ENCODE measurements around the gene PTPRM.

PTPRM gene

DNA sequence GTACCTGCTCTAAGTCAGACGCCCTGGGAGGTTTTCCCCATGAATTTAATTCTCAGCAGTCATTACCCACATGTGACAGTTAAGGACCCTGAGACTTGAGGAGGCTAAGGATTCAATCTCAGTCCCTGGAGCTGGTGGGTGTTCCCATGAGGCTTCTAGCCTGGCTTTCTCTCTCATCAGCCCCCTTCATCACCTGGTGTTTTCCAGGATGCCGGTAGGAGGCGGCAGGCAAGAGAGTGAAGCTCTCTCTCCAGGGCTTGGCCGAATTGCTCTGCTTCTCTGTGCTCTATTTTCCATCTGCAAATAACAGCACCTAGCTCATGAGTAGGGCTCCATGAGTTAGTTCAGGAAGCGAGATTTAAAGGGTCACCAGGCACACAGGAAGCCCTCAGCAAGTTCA is 241.9 kb downstream of the PTPRM start:
- no peak for DNase-seq (ENCODE audit: low read depth in 2 of 2)
- TF ChIP-seq, protein P1, sequence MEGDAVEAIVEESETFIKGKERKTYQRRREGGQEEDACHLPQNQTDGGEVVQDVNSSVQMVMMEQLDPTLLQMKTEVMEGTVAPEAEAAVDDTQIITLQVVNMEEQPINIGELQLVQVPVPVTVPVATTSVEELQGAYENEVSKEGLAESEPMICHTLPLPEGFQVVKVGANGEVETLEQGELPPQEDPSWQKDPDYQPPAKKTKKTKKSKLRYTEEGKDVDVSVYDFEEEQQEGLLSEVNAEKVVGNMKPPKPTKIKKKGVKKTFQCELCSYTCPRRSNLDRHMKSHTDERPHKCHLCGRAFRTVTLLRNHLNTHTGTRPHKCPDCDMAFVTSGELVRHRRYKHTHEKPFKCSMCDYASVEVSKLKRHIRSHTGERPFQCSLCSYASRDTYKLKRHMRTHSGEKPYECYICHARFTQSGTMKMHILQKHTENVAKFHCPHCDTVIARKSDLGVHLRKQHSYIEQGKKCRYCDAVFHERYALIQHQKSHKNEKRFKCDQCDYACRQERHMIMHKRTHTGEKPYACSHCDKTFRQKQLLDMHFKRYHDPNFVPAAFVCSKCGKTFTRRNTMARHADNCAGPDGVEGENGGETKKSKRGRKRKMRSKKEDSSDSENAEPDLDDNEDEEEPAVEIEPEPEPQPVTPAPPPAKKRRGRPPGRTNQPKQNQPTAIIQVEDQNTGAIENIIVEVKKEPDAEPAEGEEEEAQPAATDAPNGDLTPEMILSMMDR (IDR thresholded peaks at IDR 0.05; ENCODE audit: low read depth, low read length) = no peak
- no peak overlapping the region for H3K4me3 ChIP-seq (replicated peaks in 1 of 2; ENCODE audit: low read depth in 2 of 2, low read length in 2 of 2)

DNA sequence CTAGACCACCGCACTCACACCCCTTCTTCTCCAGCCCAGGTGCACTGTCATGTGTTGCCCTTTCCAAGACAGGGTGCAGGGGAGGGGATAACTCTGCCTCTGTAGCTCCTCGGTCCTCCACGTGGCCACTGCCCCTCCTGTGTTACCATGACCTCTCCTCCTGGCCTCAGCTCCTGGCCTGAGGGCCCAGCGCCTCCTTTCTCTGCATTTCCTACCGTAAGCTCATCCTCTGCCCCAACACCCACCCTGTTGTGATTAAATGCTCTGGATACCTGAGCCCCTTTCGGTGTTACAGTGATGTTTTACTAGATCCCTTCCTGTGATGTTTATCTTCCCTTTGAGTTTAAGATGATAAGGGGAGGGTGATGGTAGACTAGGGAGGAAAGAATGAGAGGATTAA is 242.3 kb downstream of the PTPRM start:
- DNase-seq (ENCODE audit: low read depth in 2 of 2) = no peak
- no peak overlapping the region for H3K4me3 ChIP-seq (replicated peaks in 1 of 2; ENCODE audit: low read depth in 2 of 2, low read length in 2 of 2)
- TF ChIP-seq, protein P1 (IDR thresholded peaks at IDR 0.05; ENCODE audit: low read depth, low read length) = no peak

DNA sequence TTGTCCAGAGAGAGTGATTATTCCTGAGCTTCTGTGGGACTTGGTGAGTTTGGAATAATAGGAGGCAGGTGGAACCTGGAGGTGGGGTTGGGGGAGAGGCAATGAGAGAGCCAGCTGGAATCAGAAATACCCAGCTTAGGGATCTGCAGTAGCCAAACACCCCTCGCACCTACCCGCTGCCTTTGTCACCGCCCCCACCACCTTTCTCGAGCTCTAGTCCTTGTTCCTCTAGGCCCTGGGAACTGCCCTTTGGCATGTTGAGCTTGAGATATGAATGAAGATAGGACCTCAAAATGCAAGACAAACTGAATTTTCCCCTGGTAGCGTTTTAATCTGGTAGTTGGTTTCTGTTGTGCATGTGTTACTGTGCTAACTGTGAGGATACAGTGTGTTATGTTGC is 242.9 kb downstream of the PTPRM start:
- no peak for DNase-seq (ENCODE audit: low read depth in 2 of 2)
- H3K4me3 ChIP-seq (replicated peaks in 1 of 2; ENCODE audit: low read depth in 2 of 2, low read length in 2 of 2) = no peak overlapping the region
- TF ChIP-seq, protein P1 (IDR thresholded peaks at IDR 0.05; ENCODE audit: low read depth, low read length) = no peak

DNA sequence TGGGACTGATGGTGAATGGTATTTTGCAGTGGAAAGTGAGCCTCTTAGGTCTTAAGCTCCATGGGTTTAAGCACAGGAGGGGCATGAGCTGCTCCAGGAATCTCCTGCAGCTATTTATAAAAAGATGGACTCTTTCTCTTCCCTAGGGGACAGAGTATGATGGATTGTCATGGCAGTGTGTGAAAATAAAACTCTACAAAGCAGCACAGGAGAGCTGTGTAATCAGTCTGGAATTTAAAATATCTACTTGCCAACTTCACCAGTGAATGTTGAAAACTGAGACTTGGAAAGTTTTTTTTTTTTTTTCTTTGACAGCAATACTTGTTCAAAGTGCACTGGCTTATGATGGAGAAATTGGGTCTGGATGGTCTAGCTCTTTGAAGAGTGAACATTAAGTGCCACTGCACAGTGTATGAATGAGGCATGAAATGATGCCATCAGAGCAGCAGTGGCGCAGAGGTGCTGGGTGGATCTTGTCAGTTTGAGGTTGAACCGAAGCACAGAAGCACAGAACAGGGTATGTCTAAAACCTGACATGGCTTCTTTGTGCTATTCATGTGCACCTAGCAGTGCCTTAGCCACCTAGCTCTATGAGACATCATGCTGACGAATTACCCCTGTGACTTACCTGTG is 245.4 kb downstream of the PTPRM start:
- no peak overlapping the region for H3K4me3 ChIP-seq (replicated peaks in 1 of 2; ENCODE audit: low read depth in 2 of 2, low read length in 2 of 2)
- DNase-seq (ENCODE audit: low read depth in 2 of 2) = peak; percentile 85
- TF ChIP-seq, protein P1 (IDR thresholded peaks at IDR 0.05; ENCODE audit: low read depth, low read length) = no peak

DNA sequence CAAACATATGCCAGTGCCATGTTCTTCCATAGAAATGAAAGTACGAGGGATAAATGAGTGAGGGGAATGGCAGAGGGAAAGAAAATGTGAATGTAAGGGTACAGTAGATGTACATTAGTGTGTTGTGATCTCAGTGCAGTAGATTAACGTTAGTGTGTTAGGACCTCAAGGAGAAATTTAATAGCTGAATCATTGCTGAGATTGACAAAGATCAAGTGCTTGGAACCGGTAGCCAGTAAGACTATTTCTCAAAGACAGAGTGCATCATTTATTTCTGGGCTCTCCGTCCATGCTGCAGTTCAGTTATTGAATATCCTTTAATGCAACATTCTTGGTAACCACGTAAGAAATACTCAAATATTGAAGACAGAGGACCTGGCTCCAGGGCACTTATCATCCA is 246.0 kb downstream of the PTPRM start:
- no peak for DNase-seq (ENCODE audit: low read depth in 2 of 2)
- no peak overlapping the region for H3K4me3 ChIP-seq (replicated peaks in 1 of 2; ENCODE audit: low read depth in 2 of 2, low read length in 2 of 2)
- TF ChIP-seq, protein P1 (IDR thresholded peaks at IDR 0.05; ENCODE audit: low read depth, low read length) = no peak

DNA sequence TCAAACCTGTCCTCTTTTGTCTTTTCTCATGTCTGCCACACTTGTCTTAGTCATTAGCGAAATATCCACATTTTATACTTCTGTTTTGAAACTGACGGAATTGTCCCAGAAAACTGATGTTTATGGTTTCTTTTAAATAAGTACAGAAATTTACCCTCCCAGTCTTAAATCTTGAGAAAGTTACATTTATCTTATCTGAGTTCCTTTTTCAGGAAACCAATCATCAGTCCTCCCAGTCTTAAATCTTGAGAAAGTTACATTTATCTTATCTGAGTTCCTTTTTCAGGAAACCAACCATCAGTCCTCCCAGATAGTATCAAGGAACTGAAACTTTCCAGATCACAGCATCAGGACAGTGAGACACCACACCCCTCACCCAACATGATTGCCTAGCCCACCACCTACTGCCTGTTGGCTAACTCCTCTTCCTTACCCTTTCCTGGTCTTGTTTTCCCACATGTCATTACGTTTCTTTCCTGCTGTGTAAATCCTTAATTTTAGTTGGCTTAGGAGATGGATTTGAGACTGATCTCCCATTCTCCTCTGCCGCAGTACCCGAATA is 247.7 kb downstream of the PTPRM start:
- DNase-seq (ENCODE audit: low read depth in 2 of 2) = peak in 1 of 2 donors; percentile 45
- TF ChIP-seq, protein P1 (IDR thresholded peaks at IDR 0.05; ENCODE audit: low read depth, low read length) = no peak
- H3K4me3 ChIP-seq (replicated peaks in 1 of 2; ENCODE audit: low read depth in 2 of 2, low read length in 2 of 2) = no peak overlapping the region

DNA sequence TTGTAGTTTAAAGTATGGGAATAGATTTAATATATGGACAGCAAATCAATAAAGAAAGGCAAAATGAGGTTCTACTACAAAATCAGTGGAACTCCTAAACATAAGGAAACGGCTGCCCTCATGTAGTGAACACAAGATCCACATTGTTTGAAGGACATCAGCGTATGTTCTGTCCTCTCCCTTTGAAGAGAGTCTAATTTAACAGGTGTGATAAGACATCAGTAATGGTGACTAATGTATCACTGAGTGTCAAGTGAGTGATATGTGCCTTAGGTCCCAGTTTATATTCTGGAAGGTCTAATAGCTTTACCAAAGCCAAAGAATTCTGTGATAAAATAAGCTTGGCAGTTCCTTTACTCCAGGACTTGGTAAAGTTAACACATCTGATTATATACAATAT is 248.7 kb downstream of the PTPRM start:
- no peak overlapping the region for H3K4me3 ChIP-seq (replicated peaks in 1 of 2; ENCODE audit: low read depth in 2 of 2, low read length in 2 of 2)
- DNase-seq (ENCODE audit: low read depth in 2 of 2) = no peak
- TF ChIP-seq, protein P1 (IDR thresholded peaks at IDR 0.05; ENCODE audit: low read depth, low read length) = no peak
